HG02610 (cell line): ENCODE data around the gene HSD17B11.
"Not testable (repeated sequence)": the region's sequence is repeated elsewhere in the genome, so short reads cannot be mapped to it uniquely, and the experiment has no call there.

Source experiments
- ATAC-seq: cut with Tn5 transposase; IDR thresholded peaks from one replicate; pipeline ENCODE4 v1.9.1; 2021; ENCODE audit warnings: mild to moderate bottlenecking, moderate library complexity; ENCODE audit not compliant: unreplicated experiment

HSD17B11 gene

GRCh38 chr4:87310691-87311335 is 80.2 kb downstream of the HSD17B11 start:
- ATAC-seq: no peak

- no peak for ATAC-seq
Measured at GRCh38 chr4:87309625-87310024, 81.4 kb downstream of the HSD17B11 start.

- ATAC-seq: peak; percentile 83
Measured at GRCh38 chr4:87306056-87306455, 84.9 kb downstream of the HSD17B11 start.

GRCh38 chr4:87305562-87305961 is 85.4 kb downstream of the HSD17B11 start:
- ATAC-seq: no peak

- no peak for ATAC-seq
Measured at GRCh38 chr4:87304745-87305432, 86.1 kb downstream of the HSD17B11 start.

- no peak for ATAC-seq
Measured at GRCh38 chr4:87299898-87300297, 91.1 kb downstream of the HSD17B11 start.

GRCh38 chr4:87298362-87298761 is 92.6 kb downstream of the HSD17B11 start:
- ATAC-seq: no peak

- ATAC-seq: not testable (repeated sequence)
Measured at GRCh38 chr4:87294911-87295310, 96.1 kb downstream of the HSD17B11 start.

- ATAC-seq: not testable (repeated sequence)
Measured at GRCh38 chr4:87293889-87294288, 97.1 kb downstream of the HSD17B11 start.

GRCh38 chr4:87286970-87287369 is 104.0 kb downstream of the HSD17B11 start:
- no peak for ATAC-seq
